ENCODE measurements around the gene PPP1R27.

- no peak for TF ChIP-seq EZH2 (IDR thresholded peaks at IDR 0.05)
- TF ChIP-seq POLR2AphosphoS5 (IDR thresholded peaks at IDR 0.05; ENCODE audit: borderline replicate concordance, low read depth, low read length) = no peak
- no peak for TF ChIP-seq FOXP2 (optimal IDR thresholded peaks at IDR 0.05; ENCODE audit: control extremely low read depth, extremely low read length, insufficient read depth)
Observed at GRCh38 chr17:81823820-81824550, 10.9 kb downstream of the PPP1R27 start.

Data from SK-N-MC (cell line).